ENCODE data around the gene POP4. TPM values are rescaled to one million over a fixed set of nuclear protein-coding genes. Genes with fewer than 3 reads are reported as not detected.

Gene POP4
- total RNA-seq, 5 donors from 2014 or later (not counting 1 experiment from before 2014, with no cell fraction given) = 43.7 to 59.6 (median 55.5) TPM

DNA sequence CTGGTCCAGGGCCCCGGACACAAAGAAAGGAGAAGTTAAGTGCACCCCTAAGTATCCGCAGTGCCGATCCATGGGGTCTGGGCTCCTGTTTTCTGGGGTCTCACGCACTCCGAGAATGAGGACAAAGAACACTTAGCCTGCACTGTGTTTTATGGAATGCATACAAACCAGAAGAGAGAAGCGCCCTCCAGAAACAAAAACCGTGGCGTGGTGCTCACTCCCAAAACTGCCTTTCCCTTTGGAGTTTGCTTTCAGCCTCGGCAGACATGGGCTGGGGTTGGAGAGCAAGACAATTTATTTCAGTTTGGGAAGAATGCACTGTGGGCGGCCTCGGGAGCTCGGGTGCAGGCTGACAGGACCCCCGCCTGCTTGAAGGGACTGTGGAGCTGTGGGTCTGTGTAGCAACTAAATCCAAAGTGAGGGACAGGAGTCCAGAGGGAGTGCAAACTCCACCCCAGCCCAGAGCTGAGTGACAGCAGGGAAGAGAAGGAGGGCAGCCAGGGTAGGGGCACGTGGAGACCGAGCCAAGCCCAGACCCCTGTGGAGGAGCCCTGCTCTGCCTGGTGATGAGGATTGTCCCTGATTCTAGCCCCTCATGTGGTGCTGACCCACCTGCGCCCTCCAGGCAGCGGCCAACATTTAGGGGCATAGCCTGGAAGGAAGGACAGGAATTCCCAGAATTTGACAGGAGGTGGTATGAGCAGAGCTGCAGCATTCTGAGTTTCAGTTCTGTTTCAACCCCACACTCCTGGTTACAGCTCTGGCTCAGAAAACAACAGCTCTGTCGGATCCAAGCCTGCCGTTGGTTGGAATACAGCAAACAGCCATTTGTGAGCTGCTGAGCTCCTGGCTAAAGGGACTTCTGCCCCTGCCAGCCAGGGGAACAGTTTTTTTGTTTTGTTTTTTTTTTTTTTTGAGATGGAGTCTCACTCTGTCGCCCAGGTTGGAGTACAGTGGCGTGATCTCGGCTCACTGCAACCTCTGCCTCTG lies 37.8 kb upstream of the POP4 start:
- Mint-ChIP-seq H3K9me3 (no peaks in the 10 kb centered on the region), H3K4me3 (no peak overlapping the region), H3K36me3 (no peaks in the 10 kb centered on the region), H3K27ac (no peak overlapping the region), H3K27me3 (peaks cover 40 to 54% of the 10 kb centered on the region in 2 donors), H3K4me1 (no peaks in the 10 kb centered on the region)
- no peak overlapping the region for H3K4me3 ChIP-seq (ENCODE audit: control insufficient read depth in 1 of 2, extremely low read depth in 1 of 2, low read length in 1 of 2)
- WGBS (ENCODE audit: insufficient coverage) = 73% methylated on average over 17 of the region's 22 CpGs
- ATAC-seq (replicated peaks in 1 of 4) = no peak
- CTCF ChIA-PET = interaction anchor here in 1 of 2 donors (0.7 kb wide), 1 partner anchor 383 kb away, joined by 5 read pairs; no protein-coding TSS in a partner anchor
- peaks cover 0 to 52% of the 10 kb centered on the region in 2 experiments for H3K27me3 ChIP-seq (replicated peaks in 1 of 2; ENCODE audit: control insufficient read depth in 2 of 2, extremely low read depth in 1 of 2, insufficient read depth in 2 of 2, low read length in 1 of 2)
- POLR2A ChIA-PET = no interaction called here
- no peaks in the 10 kb centered on the region for H3K4me1 ChIP-seq (ENCODE audit: control insufficient read depth in 1 of 2, extremely low read depth in 1 of 2, insufficient read depth in 2 of 2, low read length in 2 of 2)
- no peaks in the 10 kb centered on the region for H3K36me3 ChIP-seq (ENCODE audit: control insufficient read depth in 2 of 2, extremely low read depth in 1 of 2, insufficient read depth in 1 of 2, low read length in 1 of 2)
- H3K27ac ChIP-seq (ENCODE audit: low read length) = no peak overlapping the region
- no peaks in the 10 kb centered on the region for H3K9me3 ChIP-seq
- no peak for DNase-seq

DNA sequence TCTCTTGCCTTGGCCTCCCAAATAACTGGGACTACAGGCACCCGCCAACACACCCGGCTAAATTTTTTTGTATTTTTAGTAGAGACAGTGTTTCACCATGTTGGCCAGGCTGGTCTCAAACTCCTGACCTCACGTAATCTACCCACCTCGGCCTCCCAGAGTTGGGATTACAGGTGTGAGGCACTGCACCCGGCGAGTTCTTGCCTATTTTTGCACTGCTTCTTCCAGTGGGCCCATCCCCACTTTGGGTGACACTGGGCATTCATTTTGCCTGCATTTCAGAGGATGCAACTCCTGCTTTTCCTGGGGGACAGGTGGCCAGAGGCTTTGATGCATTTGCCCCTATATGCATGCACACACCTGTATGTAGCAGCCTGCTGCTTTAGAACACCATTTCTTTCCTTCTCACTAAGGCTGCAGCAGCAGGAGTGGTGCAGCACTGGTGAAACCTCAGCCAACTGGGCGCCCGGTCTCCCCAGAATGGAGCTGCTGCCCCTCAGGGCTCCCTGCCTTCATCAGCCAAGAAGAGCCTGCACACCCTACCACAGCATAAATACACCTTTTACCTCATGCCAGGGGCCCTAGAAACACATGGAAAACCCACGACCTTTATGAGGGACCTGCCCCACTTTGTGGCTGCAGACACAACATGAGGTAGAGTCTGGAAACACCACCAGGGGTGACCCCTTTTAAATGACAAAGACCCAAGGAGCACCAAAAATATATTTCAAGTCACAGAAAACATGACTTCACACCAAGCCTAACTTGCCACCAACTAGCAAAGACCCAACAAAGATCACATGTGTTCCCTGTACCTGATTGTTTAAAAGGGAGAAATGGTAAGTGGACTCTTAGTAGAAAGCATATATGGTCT lies 36.8 kb upstream of the POP4 start:
- no peak overlapping the region for H3K4me3 ChIP-seq (ENCODE audit: control insufficient read depth in 1 of 2, extremely low read depth in 1 of 2, low read length in 1 of 2)
- POLR2A ChIA-PET = no interaction called here
- Mint-ChIP-seq H3K9me3 (no peaks in the 10 kb centered on the region), H3K27ac (no peak overlapping the region), H3K4me3 (no peak overlapping the region), H3K27me3 (peaks cover 42 to 52% of the 10 kb centered on the region in 2 donors), H3K4me1 (no peaks in the 10 kb centered on the region), H3K36me3 (no peaks in the 10 kb centered on the region)
- no peaks in the 10 kb centered on the region for H3K36me3 ChIP-seq (ENCODE audit: control insufficient read depth in 2 of 2, extremely low read depth in 1 of 2, insufficient read depth in 1 of 2, low read length in 1 of 2)
- DNase-seq (no peak), ATAC-seq (replicated peaks in 1 of 4) (no peak)
- 84% methylated on average over 4 of the region's 9 CpGs for WGBS (ENCODE audit: insufficient coverage)
- peaks cover 0 to 50% of the 10 kb centered on the region in 2 experiments for H3K27me3 ChIP-seq (replicated peaks in 1 of 2; ENCODE audit: control insufficient read depth in 2 of 2, extremely low read depth in 1 of 2, insufficient read depth in 2 of 2, low read length in 1 of 2)
- H3K4me1 ChIP-seq (ENCODE audit: control insufficient read depth in 1 of 2, extremely low read depth in 1 of 2, insufficient read depth in 2 of 2, low read length in 2 of 2) = no peaks in the 10 kb centered on the region
- no peaks in the 10 kb centered on the region for H3K9me3 ChIP-seq
- CTCF ChIA-PET = interaction anchor here in 1 of 2 donors (0.7 kb wide), 1 partner anchor 384 kb away, joined by 5 read pairs; no protein-coding TSS in a partner anchor
- H3K27ac ChIP-seq (ENCODE audit: low read length) = no peak overlapping the region

GRCh38 chr19:29571181-29571580 lies 34.9 kb upstream of the POP4 start:
- H3K4me3 Mint-ChIP-seq = no peak overlapping the region
- no peak overlapping the region for H3K27ac ChIP-seq (ENCODE audit: low read length)
- ATAC-seq (replicated peaks in 1 of 4) (no peak), DNase-seq (no peak)
- ChIA-PET CTCF (no interaction called here), POLR2A (no interaction called here)
- no peak overlapping the region for H3K4me3 ChIP-seq (ENCODE audit: control insufficient read depth in 1 of 2, extremely low read depth in 1 of 2, low read length in 1 of 2)
- H3K4me1 ChIP-seq (ENCODE audit: control insufficient read depth in 1 of 2, extremely low read depth in 1 of 2, insufficient read depth in 2 of 2, low read length in 2 of 2) = no peaks in the 10 kb centered on the region
- H3K27me3 Mint-ChIP-seq = peaks cover 45 to 55% of the 10 kb centered on the region in 2 donors
- no peak overlapping the region for H3K27ac Mint-ChIP-seq
- H3K36me3 ChIP-seq (ENCODE audit: control insufficient read depth in 2 of 2, extremely low read depth in 1 of 2, insufficient read depth in 1 of 2, low read length in 1 of 2) = no peaks in the 10 kb centered on the region
- no peaks in the 10 kb centered on the region for H3K36me3 Mint-ChIP-seq
- 65% methylated on average over 2 of the region's 6 CpGs for WGBS (ENCODE audit: insufficient coverage)
- no peaks in the 10 kb centered on the region for H3K9me3 ChIP-seq
- H3K9me3 Mint-ChIP-seq = no peaks in the 10 kb centered on the region
- H3K4me1 Mint-ChIP-seq = peaks cover 0 to 4% (median 1%) of the 10 kb centered on the region in 3 donors
- peaks cover 6 to 43% of the 10 kb centered on the region in 2 experiments for H3K27me3 ChIP-seq (replicated peaks in 1 of 2; ENCODE audit: control insufficient read depth in 2 of 2, extremely low read depth in 1 of 2, insufficient read depth in 2 of 2, low read length in 1 of 2)

GRCh38 chr19:29573486-29573885 lies 32.6 kb upstream of the POP4 start:
- Mint-ChIP-seq H3K9me3 (no peaks in the 10 kb centered on the region), H3K4me1 (peaks cover 0 to 6% (median 5%) of the 10 kb centered on the region in 3 donors), H3K4me3 (no peak overlapping the region), H3K27ac (no peak overlapping the region), H3K36me3 (no peaks in the 10 kb centered on the region), H3K27me3 (peaks cover 40 to 55% of the 10 kb centered on the region in 2 donors)
- WGBS (ENCODE audit: insufficient coverage) = 72% methylated on average over 5 of the region's 7 CpGs
- Histone ChIP-seq H3K27ac (ENCODE audit: low read length) (no peak overlapping the region), H3K4me3 (ENCODE audit: control insufficient read depth in 1 of 2, extremely low read depth in 1 of 2, low read length in 1 of 2) (no peak overlapping the region), H3K9me3 (no peaks in the 10 kb centered on the region), H3K36me3 (ENCODE audit: control insufficient read depth in 2 of 2, extremely low read depth in 1 of 2, insufficient read depth in 1 of 2, low read length in 1 of 2) (no peaks in the 10 kb centered on the region), H3K27me3 (replicated peaks in 1 of 2; ENCODE audit: control insufficient read depth in 2 of 2, extremely low read depth in 1 of 2, insufficient read depth in 2 of 2, low read length in 1 of 2) (peaks cover 8 to 30% of the 10 kb centered on the region in 2 experiments), H3K4me1 (ENCODE audit: control insufficient read depth in 1 of 2, extremely low read depth in 1 of 2, insufficient read depth in 2 of 2, low read length in 2 of 2) (no peaks in the 10 kb centered on the region)
- POLR2A ChIA-PET = no interaction called here
- DNase-seq (no peak), ATAC-seq (replicated peaks in 1 of 4) (no peak)
- CTCF ChIA-PET = no interaction called here

DNA sequence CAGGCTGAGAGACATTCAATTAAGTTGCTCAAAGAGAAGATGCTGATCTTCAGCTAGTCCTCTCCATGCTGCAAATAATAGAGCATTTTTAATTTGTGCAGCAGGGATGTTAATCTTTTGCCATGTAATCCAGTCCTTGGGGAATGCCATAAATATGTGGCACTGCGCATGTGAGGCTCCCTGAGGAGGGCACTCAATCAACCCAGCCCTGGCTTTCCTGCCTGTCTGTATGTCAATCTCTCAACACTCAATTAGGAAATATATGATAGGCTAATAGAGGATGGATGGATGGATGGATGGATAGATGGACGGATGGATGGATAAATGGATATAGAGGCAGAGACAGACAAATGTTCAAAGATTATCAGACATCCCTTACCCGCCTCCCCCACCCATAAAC lies 31.6 kb upstream of the POP4 start:
- H3K4me3 ChIP-seq (ENCODE audit: control insufficient read depth in 1 of 2, extremely low read depth in 1 of 2, low read length in 1 of 2) = no peak overlapping the region
- peaks cover 10 to 35% of the 10 kb centered on the region in 2 experiments for H3K27me3 ChIP-seq (replicated peaks in 1 of 2; ENCODE audit: control insufficient read depth in 2 of 2, extremely low read depth in 1 of 2, insufficient read depth in 2 of 2, low read length in 1 of 2)
- H3K36me3 ChIP-seq (ENCODE audit: control insufficient read depth in 2 of 2, extremely low read depth in 1 of 2, insufficient read depth in 1 of 2, low read length in 1 of 2) = no peaks in the 10 kb centered on the region
- no peaks in the 10 kb centered on the region for H3K9me3 ChIP-seq
- H3K27me3 Mint-ChIP-seq = peaks cover 46 to 51% of the 10 kb centered on the region in 2 donors
- no CpG with 5 or more reads among the region's 3 CpGs for WGBS (ENCODE audit: insufficient coverage)
- ChIA-PET CTCF (no interaction called here), POLR2A (no interaction called here)
- no peak overlapping the region for H3K27ac ChIP-seq (ENCODE audit: low read length)
- no peaks in the 10 kb centered on the region for H3K36me3 Mint-ChIP-seq
- no peak overlapping the region for H3K4me3 Mint-ChIP-seq
- no peak overlapping the region for H3K27ac Mint-ChIP-seq
- DNase-seq (no peak), ATAC-seq (replicated peaks in 1 of 4) (no peak)
- peaks cover 0 to 6% (median 5%) of the 10 kb centered on the region in 3 donors for H3K4me1 Mint-ChIP-seq
- no peaks in the 10 kb centered on the region for H3K4me1 ChIP-seq (ENCODE audit: control insufficient read depth in 1 of 2, extremely low read depth in 1 of 2, insufficient read depth in 2 of 2, low read length in 2 of 2)
- H3K9me3 Mint-ChIP-seq = no peaks in the 10 kb centered on the region

DNA sequence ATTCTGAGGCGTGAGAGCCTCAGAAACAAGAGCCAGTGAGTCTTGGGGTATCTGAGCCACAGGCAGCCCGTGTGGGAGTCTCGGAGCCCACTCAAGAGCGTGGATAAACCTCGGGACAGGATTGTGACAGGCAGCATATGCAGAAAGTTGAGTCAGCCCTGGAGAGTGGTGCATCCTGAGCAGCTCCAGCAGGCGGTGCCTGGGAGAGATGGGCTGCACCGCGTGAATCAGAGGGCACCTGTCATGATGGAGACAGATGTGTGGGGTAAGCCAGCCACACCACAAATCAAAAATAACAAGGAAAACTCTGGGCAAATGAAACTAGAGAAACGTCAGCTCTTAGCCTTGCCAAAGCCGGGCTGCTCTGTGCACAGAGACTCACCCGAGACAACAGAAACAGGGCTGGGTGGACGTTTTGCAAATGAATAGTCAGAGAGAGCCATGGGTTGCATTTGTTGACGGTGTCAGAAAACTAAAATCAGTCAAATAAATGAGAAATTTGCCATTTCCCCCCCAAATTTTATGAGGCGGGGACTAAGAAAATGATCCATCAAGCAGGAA lies 30.0 kb upstream of the POP4 start:
- peaks cover 52 to 54% of the 10 kb centered on the region in 2 donors for H3K27me3 Mint-ChIP-seq
- POLR2A ChIA-PET = no interaction called here
- Histone ChIP-seq H3K27ac (ENCODE audit: low read length) (no peak overlapping the region), H3K4me3 (ENCODE audit: control insufficient read depth in 1 of 2, extremely low read depth in 1 of 2, low read length in 1 of 2) (no peak overlapping the region), H3K4me1 (ENCODE audit: control insufficient read depth in 1 of 2, extremely low read depth in 1 of 2, insufficient read depth in 2 of 2, low read length in 2 of 2) (no peaks in the 10 kb centered on the region), H3K9me3 (no peaks in the 10 kb centered on the region), H3K27me3 (replicated peaks in 1 of 2; ENCODE audit: control insufficient read depth in 2 of 2, extremely low read depth in 1 of 2, insufficient read depth in 2 of 2, low read length in 1 of 2) (peaks cover 10 to 35% of the 10 kb centered on the region in 2 experiments), H3K36me3 (ENCODE audit: control insufficient read depth in 2 of 2, extremely low read depth in 1 of 2, insufficient read depth in 1 of 2, low read length in 1 of 2) (no peaks in the 10 kb centered on the region)
- H3K36me3 Mint-ChIP-seq = no peaks in the 10 kb centered on the region
- H3K4me1 Mint-ChIP-seq = peaks cover 0 to 6% (median 5%) of the 10 kb centered on the region in 3 donors
- CTCF ChIA-PET = no interaction called here
- ATAC-seq (replicated peaks in 1 of 4) (no peak), DNase-seq (no peak)
- peaks cover 0 to 4% (median 0%) of the 10 kb centered on the region in 3 donors for H3K9me3 Mint-ChIP-seq
- 33% methylated on average over 6 of the region's 14 CpGs for WGBS (ENCODE audit: insufficient coverage)
- H3K27ac Mint-ChIP-seq = no peak overlapping the region
- H3K4me3 Mint-ChIP-seq = no peak overlapping the region
